SK-MEL-5 (cell line): ENCODE measurements around the gene RPS6KA5. TPM values are rescaled to one million over a fixed set of nuclear protein-coding genes. Genes with fewer than 3 reads are reported as not detected.
"Not testable (repeated sequence)": the region's sequence is repeated elsewhere in the genome, so short reads cannot be mapped to it uniquely, and the experiment has no call there.

Experiments used
- DNase-seq: peaks from one replicate; pipeline ENCODE4 v3.0.0-alpha.2; 2016; ENCODE audit warnings: low read depth, low spot score
- in situ Hi-C: cut with HindIII; loops from 2 replicates; pipeline ENCODE4 v1.10.0; 2016; ENCODE audit warnings: low sequenced_read_pairs, high pct_unique_total_duplicates, low pct_unique_long_range_greater_than_20kb
- total RNA-seq: library from RNA; depleted of rRNA; stranded (reverse); fragments of >200 nt; shearing (Covaris generic); gene quantifications from 2 replicates; pipeline ENCODE4 v1.2.3, GENCODE V29; 2014

The RPS6KA5 gene
- total RNA-seq, 1 experiment from 2014 or later, result 4.3 TPM

DNA sequence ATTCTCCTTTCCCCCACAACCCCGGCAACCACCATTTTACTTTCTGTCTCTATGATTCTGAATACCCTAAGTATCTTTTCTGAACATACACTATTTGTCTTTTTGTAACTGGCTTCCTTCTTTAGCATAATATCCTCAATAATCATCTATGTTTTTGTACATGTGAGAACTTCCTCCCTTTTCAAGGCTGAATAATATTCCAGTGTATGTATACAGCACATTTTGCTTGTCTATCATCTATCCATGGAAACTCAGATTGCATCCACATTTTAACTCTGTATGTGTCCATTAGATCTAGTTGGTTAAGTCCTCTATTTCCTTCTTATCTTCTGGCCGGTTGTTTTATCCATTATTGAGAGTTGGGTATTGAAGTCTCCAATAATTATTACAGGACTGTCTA lies 180.2 kb downstream of the RPS6KA5 start:
- no peak for DNase-seq
- in situ Hi-C loops, result no loop called here

- DNase-seq, result no peak
- in situ Hi-C loops, result no loop called here
Observed at GRCh38 chr14:90874599-90874998, 185.8 kb downstream of the RPS6KA5 start.

GRCh38 chr14:90871605-90872233 lies 188.7 kb downstream of the RPS6KA5 start:
- peak; percentile 92 for DNase-seq
- in situ Hi-C loops, result no loop called here

DNA sequence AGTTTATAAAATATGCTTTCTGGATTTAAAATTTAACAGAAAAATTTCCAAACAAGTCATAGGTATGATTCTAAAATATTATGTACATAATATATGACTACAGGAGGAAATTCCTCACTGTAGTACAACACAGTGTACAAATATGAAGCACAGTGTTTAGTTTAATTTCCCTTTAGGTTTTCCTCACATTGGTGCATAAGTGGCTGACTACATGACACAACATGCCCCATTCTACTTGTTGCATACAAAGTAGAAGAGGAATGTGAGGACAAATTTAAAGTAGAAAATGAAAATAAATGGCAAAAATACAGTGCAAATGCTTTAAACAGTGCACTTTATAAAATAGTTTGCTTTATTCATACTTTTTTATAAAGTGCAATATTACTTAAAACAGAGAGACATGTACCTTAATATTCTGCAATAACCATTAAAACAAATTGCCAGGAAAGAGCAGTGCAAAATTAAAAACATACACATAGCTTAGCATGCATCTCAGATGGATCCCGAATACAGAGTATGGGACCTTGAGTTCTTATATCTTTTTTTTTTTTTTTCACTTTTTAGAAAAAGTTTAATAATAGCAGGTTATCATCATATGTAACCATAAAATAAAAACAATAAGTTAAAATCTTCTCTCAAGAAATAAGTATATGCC lies 189.4 kb downstream of the RPS6KA5 start:
- in situ Hi-C loops, result no loop called here
- DNase-seq, result no peak

DNA sequence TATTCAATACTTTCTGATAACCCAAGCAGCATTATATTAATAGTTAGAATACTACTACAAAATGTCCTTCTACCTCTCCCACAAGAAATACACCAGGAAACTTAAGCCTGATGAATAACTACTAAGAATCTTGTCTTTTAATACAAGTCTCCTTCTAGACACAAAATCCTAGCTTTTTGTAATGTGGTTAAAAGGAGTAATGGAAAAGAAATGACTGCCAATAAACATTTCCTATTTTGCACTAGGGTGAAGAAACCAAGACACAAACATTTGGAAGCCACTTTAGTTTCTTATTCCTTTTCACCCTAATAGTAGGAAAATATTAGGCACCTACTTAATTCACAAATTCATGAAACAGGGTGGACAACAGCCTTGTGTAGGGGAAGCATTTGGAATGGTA lies 192.9 kb downstream of the RPS6KA5 start:
- in situ Hi-C loops, result no loop called here
- DNase-seq, result no peak

- in situ Hi-C loops, result no loop called here
- no peak for DNase-seq
Observed at GRCh38 chr14:90866833-90867232, 193.6 kb downstream of the RPS6KA5 start.

GRCh38 chr14:90864741-90865140 lies 195.7 kb downstream of the RPS6KA5 start:
- no peak for DNase-seq
- in situ Hi-C loops, result no loop called here

- in situ Hi-C loops, result no loop called here
- DNase-seq, result no peak
Observed at GRCh38 chr14:90858511-90858910, 201.9 kb downstream of the RPS6KA5 start.

DNA sequence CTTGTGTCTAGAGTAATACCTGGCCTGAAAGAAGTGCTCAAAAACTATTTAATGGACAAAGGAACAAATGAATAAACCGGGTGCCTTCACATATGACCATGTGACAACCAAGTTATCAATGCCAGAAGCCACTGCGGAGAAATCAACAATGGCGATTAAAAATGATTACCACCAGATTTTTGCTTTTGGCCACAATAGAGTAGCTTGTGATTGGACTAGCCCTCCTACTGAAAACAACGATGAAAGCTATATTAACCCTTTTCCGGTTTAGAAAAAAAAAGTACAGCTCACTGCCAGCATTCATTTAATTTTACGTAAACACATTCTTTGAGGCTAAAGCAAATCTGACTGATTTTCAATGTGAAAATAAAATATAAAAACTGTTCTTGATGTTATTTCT lies 202.6 kb downstream of the RPS6KA5 start:
- no peak for DNase-seq
- in situ Hi-C loops, result no loop called here

- DNase-seq, in situ Hi-C loops: not testable (repeated sequence)
Observed at GRCh38 chr14:90856115-90856514, 204.3 kb downstream of the RPS6KA5 start.

DNA sequence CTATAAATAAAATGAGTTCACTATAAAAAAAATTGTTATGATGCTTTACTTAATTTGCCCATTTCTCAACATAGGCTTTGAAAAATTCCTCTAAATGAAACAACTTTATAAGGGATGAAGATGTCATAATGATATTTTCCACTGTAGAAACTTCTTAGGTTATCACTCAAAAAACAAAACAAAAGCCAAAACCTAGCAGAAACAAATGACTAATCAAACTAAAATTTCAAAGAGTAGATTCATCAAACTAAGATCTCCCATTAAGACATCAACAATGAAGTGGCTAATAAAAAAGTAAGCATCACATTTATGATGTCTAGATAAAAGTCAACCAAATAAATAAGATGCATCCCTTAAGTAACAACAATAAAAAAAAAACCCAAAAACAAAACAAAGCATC lies 207.3 kb downstream of the RPS6KA5 start:
- in situ Hi-C loops, result no loop called here
- no peak for DNase-seq

- in situ Hi-C loops, result no loop called here
- DNase-seq, result peak; percentile 59
Observed at GRCh38 chr14:90851327-90852036, 209.0 kb downstream of the RPS6KA5 start.

DNA sequence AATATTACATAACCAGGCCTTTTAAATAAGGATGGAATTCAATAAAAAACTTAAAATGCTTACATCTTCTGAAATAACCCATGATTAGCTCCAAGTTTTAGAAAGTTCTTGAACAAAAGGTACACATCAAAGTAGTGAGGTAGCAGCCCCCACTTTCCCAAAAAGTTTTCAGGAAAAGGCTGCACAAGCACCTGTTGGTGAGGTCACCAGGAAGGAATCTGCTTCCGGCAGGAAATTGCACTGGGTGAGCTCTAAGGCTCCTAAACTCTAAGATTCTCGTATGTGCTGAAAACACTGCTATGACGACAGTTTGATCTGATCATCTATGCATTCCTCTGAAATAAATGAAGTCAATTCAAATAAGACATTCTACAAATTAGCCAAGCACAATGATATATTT lies 210.0 kb downstream of the RPS6KA5 start:
- DNase-seq, result no peak
- in situ Hi-C loops, result no loop called here

DNA sequence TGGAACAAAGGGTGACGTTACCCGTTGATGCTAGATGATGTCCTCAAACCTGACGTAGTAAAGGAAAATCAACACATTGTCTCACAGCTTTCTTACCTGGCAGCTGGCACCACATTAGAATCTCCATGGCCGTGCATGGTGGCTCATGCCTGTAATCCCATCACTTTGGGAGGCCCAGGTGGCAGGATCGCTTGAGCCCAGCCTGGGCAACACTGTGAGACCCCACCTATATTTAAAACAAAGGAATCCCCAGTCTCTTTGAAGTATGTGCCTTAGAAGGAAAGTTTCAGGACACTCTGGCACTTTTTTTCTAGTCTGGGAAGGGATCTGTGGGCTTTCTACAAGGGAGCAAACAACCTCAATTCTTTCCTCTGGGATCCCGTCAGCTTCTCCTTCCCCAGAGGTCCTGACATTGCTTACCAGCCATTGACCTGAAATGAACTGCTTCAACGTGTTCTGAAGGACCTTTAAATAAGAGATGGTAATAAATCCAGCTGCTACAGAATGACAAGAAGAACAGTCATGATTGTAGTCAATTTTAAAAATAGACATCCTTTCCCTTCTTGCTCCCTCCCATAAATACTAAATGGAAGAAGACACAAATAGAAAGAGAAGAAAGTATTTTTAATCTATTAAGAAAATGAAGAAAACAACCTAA lies 210.5 kb downstream of the RPS6KA5 start:
- in situ Hi-C loops, result no loop called here
- DNase-seq, result no peak

- no peak for DNase-seq
- in situ Hi-C loops, result no loop called here
Observed at GRCh38 chr14:90848944-90849731, 211.3 kb downstream of the RPS6KA5 start.

- in situ Hi-C loops, result no loop called here
- no peak for DNase-seq
Observed at GRCh38 chr14:90846511-90846910, 213.9 kb downstream of the RPS6KA5 start.

DNA sequence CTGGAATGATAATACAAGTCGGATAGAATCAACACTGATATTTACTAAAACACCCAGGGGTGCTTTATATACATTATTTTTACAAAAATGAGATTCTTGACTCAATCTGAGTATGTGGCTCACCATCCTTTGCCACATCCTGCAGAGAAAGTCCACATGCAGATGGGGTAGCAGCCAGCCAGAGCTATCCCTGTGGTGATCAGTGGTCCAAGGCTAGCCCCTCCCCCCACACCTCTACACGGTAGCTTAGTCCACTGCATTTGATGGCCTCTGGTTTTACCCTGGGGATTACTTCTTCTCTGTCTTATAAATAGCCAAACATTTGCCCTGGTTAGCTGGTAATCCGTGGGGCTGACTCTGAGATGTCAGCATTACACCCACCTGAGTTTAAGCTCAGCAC lies 216.1 kb downstream of the RPS6KA5 start:
- in situ Hi-C loops, result no loop called here
- DNase-seq, result no peak

DNA sequence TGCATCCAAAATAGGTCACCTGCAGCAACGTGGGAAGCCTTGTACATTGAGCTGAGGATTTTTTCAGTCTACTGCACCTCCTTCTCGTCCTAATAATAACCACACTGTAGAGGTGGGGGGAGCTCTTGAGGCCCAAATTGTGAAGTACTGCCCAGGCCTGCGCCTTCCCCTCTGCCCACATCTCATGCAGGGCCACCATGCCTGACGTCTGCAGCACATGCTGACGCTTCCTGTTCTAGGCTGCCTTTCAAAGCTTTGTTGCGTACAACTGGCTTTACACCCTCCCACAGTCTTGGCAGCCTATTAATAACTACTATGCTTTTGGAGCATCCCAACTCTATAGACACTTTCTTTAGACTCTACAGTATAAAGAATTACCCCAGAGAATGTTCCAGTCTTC lies 217.7 kb downstream of the RPS6KA5 start:
- no peak for DNase-seq
- in situ Hi-C loops, result no loop called here
